Uterus (tissue), 2 donors: ENCODE measurements around the gene FARP2.

Source experiments
- CTCF ChIP-seq, 4 experiments: fragments of 200-600 bp in 2 of 4; fragments of 450-650 bp in 2 of 4; sonication (generic) in 2 of 4; IDR thresholded peaks; one replicate each; pipeline ENCODE4 v1.5.1; 2016 to 2019; ENCODE audit warnings: antibody characterized with exemption in 4 of 4, mild to moderate bottlenecking in 2 of 4, moderate library complexity in 1 of 4
- POLR2A ChIP-seq, 2 donors: fragments of 450-650 bp; IDR thresholded peaks; one replicate each; pipeline ENCODE4 v1.6.1; 2016; ENCODE audit warnings: antibody characterized with exemption in 2 of 2, mild to moderate bottlenecking in 1 of 2, moderate library complexity in 1 of 2

DNA sequence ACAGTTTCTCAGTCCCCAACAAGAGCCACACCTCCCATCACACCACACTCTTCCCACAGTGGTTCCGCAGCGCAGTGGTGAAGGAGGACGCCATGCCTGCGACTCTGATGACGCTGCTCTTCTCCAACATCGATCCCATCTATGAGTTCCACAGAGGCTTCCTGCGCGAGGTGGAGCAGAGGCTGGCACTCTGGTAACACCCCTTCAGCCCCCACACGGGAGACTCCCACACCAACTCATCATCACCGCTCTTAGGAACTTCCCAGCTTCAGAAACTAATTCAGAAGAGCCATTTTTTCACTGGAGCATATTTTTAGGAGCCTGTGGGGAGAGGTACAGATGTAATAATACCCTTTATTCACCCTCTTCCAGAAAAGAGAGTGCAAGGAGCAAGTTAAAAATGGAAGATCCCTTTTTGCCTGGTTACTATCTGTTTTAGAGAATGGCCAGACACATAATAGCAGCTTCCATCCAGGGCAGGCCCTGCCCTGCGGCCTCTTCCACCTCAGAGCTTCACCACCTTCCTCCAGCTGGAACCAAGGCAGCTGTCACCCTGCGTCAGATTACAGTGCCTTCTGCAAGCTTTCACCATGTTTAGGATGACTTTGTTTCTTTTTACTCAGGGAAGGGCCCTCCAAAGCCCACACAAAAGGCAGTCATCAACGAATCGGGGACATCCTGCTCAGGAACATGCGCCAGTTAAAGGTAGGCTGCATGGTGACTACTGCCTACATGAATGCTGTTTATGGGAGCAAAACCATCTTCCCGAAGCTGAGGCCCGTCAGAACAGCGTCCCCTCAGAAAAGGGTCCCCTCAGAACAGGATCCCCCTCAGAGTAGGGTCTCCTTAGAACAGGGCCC is 107.4 kb downstream of the FARP2 start:
- TF ChIP-seq CTCF (IDR thresholded peaks at IDR 0.05), result no peak
- no peak for TF ChIP-seq POLR2A (IDR thresholded peaks at IDR 0.05)
